Smooth muscle cell of the brain vasculature (primary cell): ENCODE measurements around the gene DBNDD1.

Source experiments
- DNase-seq: peaks from one replicate; pipeline ENCODE4 v3.0.0-alpha.2; 2012; ENCODE audit warnings: low read depth, low spot score

Gene DBNDD1

GRCh38 chr16:90035902-90036301 is 16.6 kb upstream of the DBNDD1 start:
- DNase-seq, result no peak

- no peak for DNase-seq
Observed at GRCh38 chr16:90034504-90034903, 15.2 kb upstream of the DBNDD1 start.

- no peak for DNase-seq
Observed at GRCh38 chr16:90033387-90033786, 14.1 kb upstream of the DBNDD1 start.

- DNase-seq, result no peak
Observed at GRCh38 chr16:90032674-90033331, 13.5 kb upstream of the DBNDD1 start.

- DNase-seq, result no peak
Observed at GRCh38 chr16:90031931-90032673, 12.8 kb upstream of the DBNDD1 start.

GRCh38 chr16:90031186-90031930 is 12.1 kb upstream of the DBNDD1 start:
- DNase-seq, result no peak

- no peak for DNase-seq
Observed at GRCh38 chr16:90028985-90029384, 9.7 kb upstream of the DBNDD1 start.

- no peak for DNase-seq
Observed at GRCh38 chr16:90027611-90028010, 8.4 kb upstream of the DBNDD1 start.

- DNase-seq, result no peak
Observed at GRCh38 chr16:90026135-90026534, 6.9 kb upstream of the DBNDD1 start.

GRCh38 chr16:90023078-90023447 is 3.8 kb upstream of the DBNDD1 start:
- no peak for DNase-seq

- DNase-seq, result no peak
Observed at GRCh38 chr16:90022209-90023077, 3.2 kb upstream of the DBNDD1 start.

GRCh38 chr16:90020838-90021382 is 1.7 kb upstream of the DBNDD1 start:
- DNase-seq, result no peak

GRCh38 chr16:90020260-90020837 is 1.1 kb upstream of the DBNDD1 start:
- DNase-seq, result no peak

- DNase-seq, result no peak
Observed at GRCh38 chr16:90019543-90020259, 445 bp upstream of the DBNDD1 start.

- DNase-seq, result no peak
Observed at GRCh38 chr16:90018297-90018651, 982 bp downstream of the DBNDD1 start.

GRCh38 chr16:90016339-90016950 is 2.8 kb downstream of the DBNDD1 start:
- DNase-seq, result no peak

GRCh38 chr16:90015586-90016338 is 3.5 kb downstream of the DBNDD1 start:
- no peak for DNase-seq

- DNase-seq, result no peak
Observed at GRCh38 chr16:90012991-90013745, 6.1 kb downstream of the DBNDD1 start.
